Dermis blood vessel endothelial cell (primary cell): ENCODE results near the gene POP5. TPM values are rescaled to one million over a fixed set of nuclear protein-coding genes. Genes with fewer than 3 reads are reported as not detected.

Source experiments
- DNase-seq: peaks from one replicate; pipeline ENCODE4 v3.0.0; 2010
- total RNA-seq: library from RNA; depleted of rRNA; stranded (reverse); fragments of >200 nt; gene quantifications from 2 replicates; pipeline ENCODE4 v1.2.3, GENCODE V29; 2014

Gene POP5
- total RNA-seq, 1 donor from 2014 or later: 28.6 TPM

GRCh38 chr12:120588948-120589930, 8.0 kb upstream of the POP5 start:
- DNase-seq: no peak

GRCh38 chr12:120588371-120588770, 7.2 kb upstream of the POP5 start:
- DNase-seq: no peak

GRCh38 chr12:120586860-120587259, 5.7 kb upstream of the POP5 start:
- no peak for DNase-seq

GRCh38 chr12:120586206-120586605, 5.0 kb upstream of the POP5 start:
- DNase-seq: no peak

- peak; percentile 46 for DNase-seq
Measured at GRCh38 chr12:120584343-120585149, 3.3 kb upstream of the POP5 start.

GRCh38 chr12:120583478-120584030, 2.4 kb upstream of the POP5 start:
- peak; percentile 80 for DNase-seq

GRCh38 chr12:120581998-120582397, 796 bp upstream of the POP5 start:
- peak; percentile 50 for DNase-seq

- no peak for DNase-seq
Measured at GRCh38 chr12:120579179-120579578, 2.0 kb downstream of the POP5 start.

GRCh38 chr12:120574106-120574505, 7.1 kb downstream of the POP5 start:
- DNase-seq: no peak

- no peak for DNase-seq
Measured at GRCh38 chr12:120573560-120573959, 7.6 kb downstream of the POP5 start.

GRCh38 chr12:120571299-120571698, 9.9 kb downstream of the POP5 start:
- DNase-seq: no peak

- DNase-seq: no peak
Measured at GRCh38 chr12:120563495-120563894, 17.7 kb downstream of the POP5 start.

GRCh38 chr12:120562906-120563305, 18.3 kb downstream of the POP5 start:
- no peak for DNase-seq

GRCh38 chr12:120557589-120557988, 23.6 kb downstream of the POP5 start:
- DNase-seq: no peak

- DNase-seq: no peak
Measured at GRCh38 chr12:120554678-120555077, 26.5 kb downstream of the POP5 start.

- DNase-seq: no peak
Measured at GRCh38 chr12:120546050-120546386, 35.2 kb downstream of the POP5 start.

GRCh38 chr12:120544691-120545090, 36.5 kb downstream of the POP5 start:
- no peak for DNase-seq

- DNase-seq: no peak
Measured at GRCh38 chr12:120542166-120542565, 39.0 kb downstream of the POP5 start.

- no peak for DNase-seq
Measured at GRCh38 chr12:120540445-120540844, 40.8 kb downstream of the POP5 start.

- DNase-seq: peak; percentile 32
Measured at GRCh38 chr12:120539303-120539702, 41.9 kb downstream of the POP5 start.

- DNase-seq: peak; percentile 80
Measured at GRCh38 chr12:120538281-120539156, 42.7 kb downstream of the POP5 start.

GRCh38 chr12:120537856-120538220, 43.4 kb downstream of the POP5 start:
- no peak for DNase-seq
